Measurements from ENCODE around the gene MRPS22.
"Not testable (repeated sequence)": the region's sequence is repeated elsewhere in the genome, so short reads cannot be mapped to it uniquely, and the experiment has no call there.

Gene MRPS22

DNA sequence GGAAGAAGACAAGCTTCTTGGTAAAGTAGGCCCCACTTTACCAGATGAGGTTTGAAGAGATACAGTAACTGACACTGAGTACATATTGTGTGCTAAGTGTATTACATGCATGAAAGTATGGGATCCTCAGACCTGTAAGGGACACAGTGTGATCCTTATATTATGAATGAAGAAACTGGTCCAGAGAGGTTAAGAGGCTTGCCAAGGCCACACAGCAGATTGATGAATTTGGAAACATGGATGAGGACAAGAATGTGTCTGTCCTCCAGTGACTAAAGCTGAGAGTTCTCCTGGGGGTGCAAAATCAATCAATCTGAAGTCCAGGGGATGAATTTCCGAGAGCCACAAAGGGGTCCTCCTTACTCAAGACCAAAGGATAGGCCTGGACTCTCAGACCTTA, 31.4 kb upstream of the MRPS22 start:
- no peak for DNase-seq

DNA sequence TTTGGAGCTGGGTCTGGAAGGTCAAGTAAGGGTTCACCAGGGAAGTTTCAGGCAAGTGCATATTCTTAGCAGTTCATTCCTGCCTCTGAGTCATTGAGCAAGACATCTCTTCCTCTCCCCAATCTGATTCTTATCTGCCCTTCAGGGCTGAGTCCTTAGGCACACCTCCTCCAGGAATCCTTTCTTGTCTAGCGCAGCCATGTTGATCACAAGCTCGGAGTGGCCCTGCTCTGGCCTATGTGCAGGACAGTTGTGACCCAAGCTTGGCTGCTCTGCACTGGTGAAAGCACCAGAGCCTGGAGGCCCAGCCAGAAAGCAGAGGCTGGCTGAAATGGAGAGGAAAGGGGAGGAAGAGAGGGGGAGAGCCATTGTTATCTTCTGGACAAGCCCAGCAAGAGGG, 30.9 kb upstream of the MRPS22 start:
- no peak for DNase-seq

DNA sequence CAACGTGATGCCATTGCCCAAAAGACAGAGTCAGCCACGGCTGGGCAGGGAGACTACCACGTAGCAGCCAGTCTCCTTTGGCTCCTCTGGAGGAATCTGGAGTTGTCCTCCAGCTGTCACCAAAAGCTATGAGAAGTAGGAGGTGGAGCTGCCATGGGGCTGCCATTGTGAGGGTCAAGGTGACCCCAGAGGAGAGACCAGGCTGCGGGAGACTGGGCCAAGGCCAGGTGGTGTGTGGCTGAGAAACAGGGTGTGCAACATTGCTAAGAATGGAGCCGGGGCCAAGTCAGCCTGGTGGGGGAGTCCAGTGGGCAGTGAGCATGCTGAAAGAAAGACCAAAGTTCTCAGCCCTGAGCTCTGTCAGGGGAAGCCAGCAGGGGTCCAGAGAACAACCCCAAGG, 29.9 kb upstream of the MRPS22 start:
- no peak for DNase-seq

DNA sequence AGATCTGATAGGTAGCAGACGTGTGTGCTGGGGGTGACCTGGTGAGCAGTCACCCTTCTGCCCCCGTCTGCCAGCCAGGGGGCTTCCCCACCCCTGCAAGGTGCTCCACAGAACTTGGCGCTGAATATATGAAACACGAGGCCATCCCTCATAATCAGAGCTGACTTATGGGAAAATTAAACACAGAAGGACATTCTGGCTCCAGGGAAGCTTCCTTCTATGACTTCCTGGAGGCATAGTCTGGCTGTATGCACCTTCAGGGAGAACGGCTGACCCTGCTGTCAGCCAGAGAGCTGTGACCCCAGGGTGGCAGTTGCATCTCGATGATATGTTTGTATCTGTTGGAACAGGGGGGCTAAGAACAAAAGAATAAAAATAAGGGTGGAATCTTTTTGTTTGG, 26.6 kb upstream of the MRPS22 start:
- DNase-seq = no peak

DNA sequence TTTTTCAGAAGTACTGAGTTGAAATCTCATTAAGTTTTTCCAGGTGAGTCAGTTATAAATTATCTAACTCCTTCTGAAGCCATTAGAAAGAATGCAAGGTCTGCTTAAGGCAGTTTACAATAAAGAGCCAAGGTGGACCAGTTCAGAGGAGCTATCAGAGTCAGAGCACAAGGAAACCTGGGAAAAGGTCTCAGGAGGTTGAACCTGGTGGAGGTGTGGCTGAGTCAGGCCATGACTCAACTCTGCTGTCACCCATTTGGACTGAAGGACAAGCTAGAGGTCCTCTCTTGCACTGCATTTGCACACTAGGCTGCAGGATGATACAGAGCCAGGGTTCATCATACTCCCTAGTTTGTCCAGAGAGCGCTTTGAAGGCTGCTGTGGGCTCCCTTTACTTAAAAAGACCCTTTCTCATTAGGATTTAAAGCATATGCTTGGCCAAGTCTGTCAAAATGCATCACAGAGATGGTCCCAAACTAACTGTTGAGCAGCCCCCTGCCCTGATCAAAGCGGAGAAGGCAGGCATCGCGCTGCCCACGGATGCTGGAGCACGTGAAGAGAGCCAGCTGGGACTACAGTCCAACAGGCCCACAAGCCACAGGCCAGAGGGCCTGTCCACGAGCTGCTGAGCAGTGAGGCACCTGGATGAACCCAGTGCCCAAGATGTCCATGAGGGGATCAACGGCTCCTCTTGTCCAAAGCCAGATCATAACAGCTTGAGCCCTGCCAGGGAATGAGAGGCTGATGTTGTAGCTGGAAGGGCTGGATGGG, 26.0 kb upstream of the MRPS22 start:
- DNase-seq = no peak

DNA sequence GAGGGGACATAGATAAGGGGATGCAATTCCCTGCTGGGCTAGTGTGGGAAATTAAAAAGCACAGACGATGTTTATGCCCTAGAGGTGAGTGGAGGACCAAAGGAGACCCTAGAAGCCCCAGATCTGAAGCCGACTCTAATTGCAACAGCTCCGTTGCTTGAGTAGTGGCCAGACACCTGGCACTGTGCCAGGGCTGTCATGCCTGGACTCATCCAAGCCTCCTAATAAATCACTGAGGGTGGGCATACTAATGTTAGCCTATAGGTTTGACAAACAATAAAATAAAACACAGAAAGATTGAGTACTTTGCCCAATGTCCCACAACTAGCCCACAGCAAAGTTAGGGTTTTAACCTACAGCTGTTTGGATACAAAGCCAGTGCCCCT, 25.4 kb upstream of the MRPS22 start:
- no peak for DNase-seq

DNA sequence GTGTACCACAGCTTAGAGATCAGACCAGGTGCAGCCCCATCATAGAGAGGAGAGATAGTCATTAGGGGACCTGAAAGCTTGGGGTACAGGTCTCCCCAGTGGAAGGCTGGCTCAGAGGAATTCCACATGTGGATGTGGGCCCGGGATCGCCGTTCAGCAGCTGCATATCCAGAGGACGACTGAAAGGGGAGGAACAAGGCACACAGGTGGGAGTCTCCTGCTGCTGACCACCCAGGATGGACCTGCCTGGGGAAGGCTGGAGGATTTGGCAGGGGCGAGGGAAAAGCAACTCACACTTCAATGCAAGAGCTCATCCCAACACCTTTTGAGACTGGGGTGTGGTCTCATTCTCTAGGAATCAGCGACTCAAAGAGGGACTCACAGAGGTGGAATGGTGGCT, 25.0 kb upstream of the MRPS22 start:
- no peak for DNase-seq

DNA sequence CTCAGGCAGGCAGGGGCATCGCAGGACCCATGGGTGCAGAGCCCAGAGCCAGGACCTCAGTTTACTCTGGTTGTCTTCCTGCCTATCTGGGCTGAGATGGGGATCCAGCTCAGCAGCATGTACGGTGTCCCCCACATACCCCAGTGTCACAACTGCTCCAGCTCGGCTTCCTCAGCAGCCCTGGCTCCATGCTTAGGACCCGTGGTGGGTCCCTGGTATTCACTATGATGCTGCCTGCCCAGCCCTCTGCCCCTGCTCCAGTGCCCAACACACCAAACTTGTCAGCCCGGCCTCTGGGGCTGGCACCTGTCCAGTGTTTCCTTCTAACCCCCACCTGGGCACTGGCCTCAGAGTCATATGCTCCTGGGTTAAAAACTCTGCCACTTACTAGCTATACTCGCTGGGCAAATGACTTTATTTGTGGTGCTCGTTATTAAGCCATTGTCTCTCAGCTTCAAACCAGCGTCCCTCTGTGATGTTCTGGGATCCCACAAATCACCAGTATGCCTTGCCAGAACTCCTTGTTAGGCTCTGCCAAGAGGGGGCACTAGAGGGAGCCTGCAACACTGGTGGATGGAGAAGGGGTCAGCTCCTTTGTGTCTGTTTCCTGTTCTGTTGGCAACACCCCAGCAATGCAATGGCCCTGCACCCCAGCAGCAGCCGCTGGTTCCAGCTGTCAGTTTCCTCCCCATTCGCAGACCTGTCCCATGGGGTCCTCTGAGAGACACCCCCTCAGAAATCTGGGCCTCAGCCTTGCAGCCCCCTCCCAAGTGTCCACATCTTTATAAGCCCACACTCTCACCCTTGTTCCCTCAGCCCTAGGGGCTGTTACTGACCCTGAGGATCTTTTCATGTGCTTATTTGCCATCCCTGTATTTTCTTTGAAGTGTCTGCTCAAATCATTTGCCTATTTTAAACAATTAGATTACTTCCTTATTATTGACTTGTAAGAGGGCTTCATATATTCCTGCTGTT, 24.1 kb upstream of the MRPS22 start:
- no peak for DNase-seq

DNA sequence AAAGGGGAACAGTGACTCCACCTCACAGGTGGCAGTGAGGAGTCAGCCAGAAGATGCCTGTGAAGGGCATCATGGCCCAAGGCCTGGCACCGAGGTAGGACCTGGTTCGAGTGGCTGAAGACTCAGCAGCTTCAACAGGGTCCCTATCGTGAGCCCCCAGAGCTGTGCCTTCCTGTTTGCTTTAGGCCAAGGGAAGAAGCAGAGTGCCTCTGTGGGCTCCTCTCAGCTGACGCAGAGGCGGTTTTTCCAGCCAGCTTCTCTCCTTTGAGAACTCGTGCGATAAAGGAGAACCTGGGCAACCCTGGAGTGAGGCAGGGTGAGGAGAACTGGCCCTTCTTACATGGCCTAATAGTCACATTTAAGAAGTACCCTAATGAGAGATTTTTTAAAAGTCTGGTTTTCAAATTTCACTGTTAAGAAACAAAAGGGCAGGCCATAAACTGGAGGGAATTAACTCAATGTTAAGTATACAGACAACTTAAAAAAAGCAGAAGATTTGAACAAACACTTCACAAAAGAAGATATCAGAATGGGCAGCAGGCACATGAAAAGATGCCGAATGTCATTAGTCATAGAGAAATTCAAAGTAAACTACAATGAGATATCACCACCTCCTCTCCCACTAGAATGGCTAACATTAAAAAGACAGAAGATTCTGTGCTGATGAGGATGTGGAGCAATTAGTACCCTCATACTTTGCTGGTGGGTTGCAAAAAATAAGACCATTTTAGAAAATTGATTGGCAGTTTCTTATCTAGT, 23.1 kb upstream of the MRPS22 start:
- no peak for DNase-seq

DNA sequence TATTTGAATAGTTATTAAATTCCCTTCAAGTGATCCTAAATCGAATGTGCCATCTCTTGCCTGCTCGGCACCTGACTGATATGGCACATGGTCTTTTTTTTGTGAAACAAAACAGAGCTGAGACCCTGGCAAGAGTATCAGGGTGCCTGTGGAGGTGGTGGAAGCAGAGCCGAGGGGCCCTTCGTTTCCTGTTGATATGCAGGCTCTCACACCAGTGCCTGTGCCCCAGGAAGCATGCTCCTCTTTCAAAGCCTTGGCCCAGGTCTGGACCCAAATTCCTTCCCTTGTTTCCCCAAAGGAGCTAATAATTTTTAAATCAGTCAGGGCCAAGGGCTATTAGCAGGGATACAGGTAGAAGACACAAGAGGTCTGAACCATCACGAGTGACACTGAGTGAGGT, 21.5 kb upstream of the MRPS22 start:
- no peak for DNase-seq

DNA sequence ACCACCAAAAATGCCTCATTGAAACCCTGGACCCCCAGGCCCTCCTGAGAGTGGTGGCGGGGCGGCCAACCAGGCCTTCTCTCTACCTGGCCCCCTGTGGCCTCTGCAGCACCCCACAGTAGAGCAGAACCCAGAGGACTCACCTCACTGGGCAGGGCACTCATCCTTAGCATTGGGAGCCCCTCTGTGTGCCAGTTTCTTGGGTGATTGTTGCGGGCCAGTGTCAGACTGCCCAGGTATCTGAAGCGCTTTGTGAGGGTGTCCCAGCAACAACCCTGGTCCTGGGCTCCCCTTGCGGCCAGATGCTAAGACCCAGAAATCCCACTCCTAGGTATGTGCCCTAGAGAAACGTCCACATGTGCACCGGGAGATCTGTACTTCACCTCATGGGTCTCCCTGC, 20.7 kb upstream of the MRPS22 start:
- DNase-seq = no peak

DNA sequence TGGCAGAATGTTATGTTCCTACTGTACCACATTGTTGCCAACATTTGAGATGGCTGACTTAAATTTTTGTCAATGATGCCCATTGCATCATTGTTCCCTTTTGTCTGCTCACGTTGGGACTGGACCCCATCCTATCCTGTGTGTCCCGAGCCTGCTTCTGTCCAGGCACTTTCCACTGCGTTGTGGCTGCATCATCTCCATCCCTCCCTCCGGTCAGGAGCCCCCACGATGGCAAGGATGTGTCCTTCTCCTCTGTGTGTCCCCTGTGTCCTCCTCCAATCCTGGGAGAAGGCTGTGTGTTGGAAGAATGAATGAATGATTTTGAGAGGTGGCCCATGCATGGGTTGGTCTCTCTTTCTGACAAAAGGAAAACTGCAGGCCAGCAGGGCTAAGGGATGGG, 19.4 kb upstream of the MRPS22 start:
- DNase-seq = no peak

DNA sequence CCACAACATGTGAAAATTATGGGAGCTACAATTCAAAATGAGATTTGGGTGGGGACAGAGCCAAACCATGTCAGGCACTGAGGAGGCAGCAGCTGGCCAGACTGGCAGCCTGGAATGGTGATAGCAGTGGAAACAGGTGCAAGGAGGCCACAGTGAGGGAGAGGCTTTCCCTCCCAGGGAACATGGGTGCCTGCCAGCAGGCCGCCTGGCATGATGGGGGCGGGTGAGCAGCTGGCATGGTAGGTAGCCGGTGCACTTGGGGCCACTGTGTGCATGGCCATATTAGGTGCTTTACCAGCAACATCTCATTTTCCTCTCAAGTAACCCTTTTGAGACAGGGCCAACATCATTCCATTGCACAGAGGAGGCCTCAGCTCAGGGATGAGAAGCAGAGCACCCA, 18.3 kb upstream of the MRPS22 start:
- DNase-seq = peak; percentile 32

DNA sequence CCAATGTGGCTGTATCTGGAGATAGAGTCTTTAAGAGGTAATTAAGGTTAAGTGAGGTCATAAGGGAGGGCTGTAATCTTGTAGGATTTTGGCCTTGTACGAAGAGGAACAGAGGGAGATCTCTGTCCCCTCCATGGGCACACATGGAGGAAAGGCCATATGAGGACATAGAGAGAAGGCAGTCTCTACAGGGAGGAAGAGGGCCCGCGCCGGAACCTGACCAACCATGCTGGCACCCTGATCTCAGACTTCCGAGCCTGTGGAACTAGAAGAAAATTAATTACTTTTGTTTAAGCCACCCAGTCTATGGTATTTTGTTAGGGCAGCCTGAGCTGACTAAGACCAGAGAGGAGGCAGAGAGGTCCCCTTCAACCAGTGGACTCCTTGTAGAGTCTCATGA, 17.7 kb upstream of the MRPS22 start:
- DNase-seq = no peak

DNA sequence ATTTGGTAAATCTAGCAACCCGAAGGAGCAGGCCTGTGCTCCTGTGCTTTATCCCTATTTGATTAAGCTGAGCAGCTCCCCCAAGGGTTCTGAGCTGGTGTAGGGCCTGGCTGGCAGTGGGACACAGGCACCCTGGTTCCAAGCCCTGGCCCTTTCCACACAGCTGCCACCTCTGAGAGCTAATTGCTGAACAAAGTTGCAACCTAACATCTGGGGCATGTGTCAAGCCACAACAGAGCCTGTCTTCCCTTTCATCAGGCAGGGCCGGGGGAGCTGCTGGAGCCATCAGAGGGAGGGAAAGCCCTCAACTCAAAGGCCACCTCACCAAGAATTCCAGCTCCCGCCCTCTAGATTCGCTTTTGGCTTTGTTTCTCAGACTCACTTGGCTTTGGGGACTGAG, 17.1 kb upstream of the MRPS22 start:
- no peak for DNase-seq

DNA sequence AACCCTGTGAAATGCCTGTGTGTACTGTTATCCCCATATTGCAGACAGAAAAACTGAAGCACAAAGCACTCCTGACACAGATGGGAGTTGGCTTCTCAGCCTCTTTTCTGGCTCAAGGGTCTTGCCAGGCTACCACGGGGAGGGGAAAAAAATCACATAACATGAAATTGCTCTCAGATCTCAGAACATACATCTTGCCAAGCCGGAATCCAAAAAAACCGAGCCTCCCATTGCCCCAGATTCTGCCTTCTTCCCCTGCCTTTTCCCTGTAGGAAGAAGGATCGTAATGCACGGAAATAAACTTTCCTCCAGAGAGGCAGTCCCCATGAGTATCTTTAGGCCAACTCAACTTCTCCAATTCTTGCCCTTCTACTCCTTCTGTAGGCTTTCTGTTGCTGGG, 16.6 kb upstream of the MRPS22 start:
- DNase-seq = no peak

DNA sequence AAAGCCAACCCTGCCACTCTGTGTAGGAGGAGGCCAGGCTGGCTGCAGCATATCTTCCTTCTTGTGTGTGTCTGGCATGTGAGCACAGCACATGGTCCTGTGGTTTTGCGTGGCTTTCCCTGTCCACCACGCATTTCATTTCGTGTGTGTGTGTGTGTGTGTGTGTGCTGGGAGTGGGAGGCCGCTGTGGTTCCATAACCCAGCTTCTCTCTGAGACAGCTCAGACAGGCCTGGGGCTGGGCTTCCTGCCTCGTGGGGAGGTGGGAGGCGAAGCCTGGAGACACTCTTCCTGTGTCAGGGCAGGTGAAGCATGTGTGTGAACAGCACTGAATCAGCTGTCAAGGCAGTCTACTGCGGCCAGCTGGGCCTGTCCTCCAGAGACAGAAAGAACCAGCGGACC, 16.0 kb upstream of the MRPS22 start:
- DNase-seq = no peak

DNA sequence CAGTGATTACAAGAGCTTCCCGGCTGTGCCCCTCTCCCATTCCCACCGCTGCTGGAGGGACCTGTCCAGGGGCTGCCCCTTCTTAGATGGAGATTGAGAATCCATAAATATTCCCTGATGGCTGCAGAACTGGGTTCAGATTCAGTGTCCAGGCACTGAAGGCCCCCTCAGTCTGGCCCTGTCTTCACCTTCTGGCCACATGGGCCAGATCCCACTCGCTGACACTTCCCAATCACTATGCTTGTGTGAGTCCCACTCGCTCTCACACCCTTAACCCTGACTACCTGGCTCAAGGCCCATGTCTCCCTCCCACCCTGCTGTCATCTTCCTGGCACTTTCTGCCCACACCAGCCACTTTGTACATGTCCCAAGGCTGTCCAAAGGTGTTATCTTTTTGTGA, 15.5 kb upstream of the MRPS22 start:
- no peak for DNase-seq

DNA sequence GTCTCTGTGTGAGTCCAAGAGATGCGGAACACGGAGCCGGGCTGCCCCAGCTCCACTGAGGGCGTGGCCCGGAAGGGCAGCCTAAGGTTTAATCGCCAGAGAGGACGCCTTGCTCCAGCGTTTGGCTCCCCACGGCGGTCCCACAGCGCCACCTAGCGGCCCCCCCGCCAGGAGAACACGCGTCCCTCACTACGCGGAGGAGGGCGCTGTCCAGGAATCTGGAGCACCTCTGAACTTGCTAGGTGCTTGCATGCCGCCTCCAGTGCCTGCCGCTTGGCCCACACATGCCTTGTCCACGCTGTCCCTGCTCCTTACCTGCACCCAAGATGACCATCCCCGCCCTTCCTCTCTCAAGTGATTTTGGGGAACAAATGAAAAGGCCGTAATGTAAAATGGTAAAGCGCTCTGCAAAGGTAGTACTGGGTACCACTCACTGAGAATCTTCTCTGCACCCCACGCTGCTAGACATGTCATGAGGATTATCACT, 14.4 kb upstream of the MRPS22 start:
- DNase-seq = peak; percentile 84

DNA sequence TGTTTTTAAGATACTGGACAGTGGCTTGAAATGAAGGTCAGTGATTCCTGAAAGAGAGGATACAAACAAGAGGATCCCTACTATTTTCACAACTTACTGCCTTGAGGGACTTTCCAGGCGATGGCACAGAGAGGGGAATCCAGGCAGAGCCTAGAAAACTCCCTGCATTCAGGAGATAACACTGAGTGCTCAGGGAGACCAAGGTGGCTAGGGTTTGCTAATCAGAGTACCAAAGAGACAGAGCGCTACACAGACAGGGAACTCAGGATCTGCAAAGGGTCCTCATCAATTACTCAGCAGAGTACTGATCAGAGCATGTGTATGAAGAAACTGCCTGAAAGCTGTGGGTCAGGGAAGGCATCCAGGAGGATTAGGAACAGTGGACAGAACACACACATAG, 11.7 kb upstream of the MRPS22 start:
- no peak for DNase-seq

DNA sequence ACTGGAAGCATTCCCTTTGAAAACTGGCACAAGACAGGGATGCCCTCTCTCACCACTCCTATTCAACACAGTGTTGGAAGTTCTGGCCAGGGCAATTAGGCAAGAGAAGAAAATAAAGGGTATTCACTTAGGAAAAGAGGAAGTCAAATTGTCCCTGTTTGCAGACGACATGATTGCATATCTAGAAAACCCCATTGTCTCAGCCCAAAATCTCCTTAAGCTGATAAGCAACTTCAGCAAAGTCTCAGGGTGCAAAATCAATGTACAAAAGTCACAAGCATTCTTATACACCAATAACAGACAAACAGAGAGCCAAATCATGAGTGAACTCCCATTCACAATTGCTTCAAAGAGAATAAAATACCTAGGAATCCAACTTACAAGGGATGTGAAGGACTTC, 9.1 kb upstream of the MRPS22 start:
- DNase-seq = not testable (repeated sequence)

DNA sequence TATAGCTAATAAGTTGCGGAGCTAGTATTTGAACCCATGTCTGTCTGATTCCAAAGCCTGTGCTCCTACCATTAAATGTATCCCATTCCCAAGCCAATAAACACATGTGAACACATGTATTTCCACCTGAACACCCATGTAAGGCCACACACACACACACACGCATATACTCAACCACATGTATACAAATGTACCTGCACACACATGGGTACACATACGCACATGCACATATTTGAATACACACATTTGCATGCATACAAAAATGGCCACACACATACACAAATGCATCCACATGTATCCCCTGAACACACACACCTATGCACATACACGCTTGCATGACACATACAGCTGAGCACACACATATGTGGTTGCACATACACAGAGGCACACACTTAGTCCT, 5.4 kb upstream of the MRPS22 start:
- DNase-seq = no peak

DNA sequence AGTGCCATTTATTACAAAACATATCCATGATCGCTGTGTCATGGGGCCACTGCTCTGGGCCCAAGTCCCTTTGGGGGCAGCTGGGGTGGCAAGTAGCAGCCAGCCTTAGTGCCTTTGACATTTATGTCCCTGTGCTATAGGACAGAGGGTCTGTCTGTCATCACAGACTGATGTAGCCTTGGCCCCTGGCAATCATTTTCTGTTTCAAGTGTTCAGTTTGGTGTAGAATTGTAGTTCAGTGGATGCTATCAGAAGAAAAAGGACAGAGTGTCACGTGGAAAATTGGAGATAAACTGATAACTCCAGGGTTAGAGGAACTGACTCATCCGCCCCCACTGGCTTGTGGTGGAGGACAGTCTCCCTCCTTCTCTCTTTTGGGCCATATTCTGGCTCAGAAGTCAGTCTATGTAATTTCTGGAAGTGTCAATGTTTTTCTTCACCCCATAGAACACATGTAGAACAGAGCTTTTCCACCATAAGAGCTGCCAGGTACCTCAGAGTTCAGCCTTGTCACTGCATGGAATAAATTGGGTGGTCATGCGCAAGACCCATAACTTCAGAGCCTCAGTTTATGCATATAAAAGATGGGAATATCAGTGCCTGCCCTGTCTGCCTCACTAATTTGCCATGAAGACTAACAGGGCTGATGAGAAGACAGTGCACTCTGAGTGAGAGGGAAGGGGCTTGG, 4.5 kb upstream of the MRPS22 start:
- DNase-seq = no peak
